Keratinocyte (primary cell): ENCODE measurements around the gene DNPEP.

Experiments used
- CTCF ChIP-seq, 3 experiments: IDR thresholded peaks in 1 of 3; conservative IDR thresholded peaks in 1 of 3; optimal IDR thresholded peaks in 1 of 3; 2 replicates in 2 of 3; 3 replicates in 1 of 3; pipeline versions ENCODE3 to v1.5.1; 2011; ENCODE audit warnings: low read length in 3 of 3, mild to moderate bottlenecking in 3 of 3, moderate library complexity in 2 of 3, control low read depth in 1 of 3, inconsistent platforms in 1 of 3; ENCODE audit not compliant: insufficient read depth in 2 of 3; ENCODE audit errors: extremely low read depth in 1 of 3
- EZH2 ChIP-seq: IDR thresholded peaks from one replicate; pipeline ENCODE4 v1.6.1; 2012; ENCODE audit warnings: inconsistent platforms, mild to moderate bottlenecking, low read length, moderate library complexity

- TF ChIP-seq CTCF (optimal IDR thresholded peaks at IDR 0.05 in 1 of 3, IDR thresholded peaks at IDR 0.05 in 1 of 3, conservative IDR thresholded peaks at IDR 0.05 in 1 of 3; ENCODE audit: extremely low read depth in 1 of 3, insufficient read depth in 2 of 3, low read length in 3 of 3) (no peak), EZH2 (no peak)
Observed at GRCh38 chr2:219436491-219436890, 48.8 kb upstream of the DNPEP start.
